ENCODE data around the gene RASAL1.

Gene RASAL1

DNA sequence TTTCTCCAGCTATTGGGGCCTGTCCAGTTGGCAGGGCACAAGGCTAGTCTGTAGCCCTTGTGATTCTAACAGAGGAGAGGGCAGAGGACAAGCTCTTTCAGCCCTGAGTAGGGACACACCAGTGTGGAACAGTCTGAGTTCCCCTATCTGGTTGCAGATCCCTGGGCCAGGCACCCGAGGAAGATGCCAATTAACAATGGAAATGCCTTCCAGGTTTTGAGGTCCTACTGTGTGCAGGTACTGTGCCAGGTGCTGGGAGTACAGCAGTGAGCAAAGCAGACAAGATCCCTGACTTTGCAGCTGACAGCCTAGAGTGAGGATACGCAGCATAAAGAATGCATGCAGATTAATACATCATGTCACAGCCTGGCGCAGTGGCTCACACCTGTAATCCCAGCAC is 62.0 kb downstream of the RASAL1 start:
- no peak for FAIRE-seq
- no peak for DNase-seq (ENCODE audit: insufficient read length)

DNA sequence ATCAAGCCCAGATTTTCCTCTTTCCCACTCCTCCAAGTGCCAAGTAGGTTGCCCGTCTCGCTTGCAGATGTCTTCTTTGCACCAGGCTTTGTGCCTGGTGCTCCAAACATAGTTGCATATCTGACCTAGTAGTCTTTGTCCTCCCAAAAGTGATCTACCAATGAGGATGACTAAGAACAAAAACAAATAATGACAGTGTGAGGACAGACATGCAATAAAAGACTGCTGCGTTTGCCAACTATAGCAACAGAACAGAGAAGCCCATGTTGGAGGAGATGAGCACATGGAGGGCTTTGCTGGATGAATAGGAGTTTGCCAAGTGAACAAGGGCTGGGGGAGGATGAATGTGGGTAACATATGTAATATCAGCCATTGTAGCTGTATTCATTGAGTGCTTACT is 63.4 kb downstream of the RASAL1 start:
- TF ChIP-seq POLR2AphosphoS5 (IDR thresholded peaks at IDR 0.05; ENCODE audit: low read depth, low read length), result no peak
- TF ChIP-seq POLR2A (IDR thresholded peaks at IDR 0.05; ENCODE audit: low read depth, low read length), result no peak
- TF ChIP-seq TAF1 (IDR thresholded peaks at IDR 0.05; ENCODE audit: borderline replicate concordance, low read depth, low read length), result no peak
- DNase-seq (ENCODE audit: insufficient read length), result no peak
- FAIRE-seq, result peak; percentile 78

More for the DNA sequence above, 62.0 kb downstream of the RASAL1 start:
- no peak for TF ChIP-seq POLR2AphosphoS5 (IDR thresholded peaks at IDR 0.05; ENCODE audit: low read depth, low read length)
- TF ChIP-seq POLR2A (IDR thresholded peaks at IDR 0.05; ENCODE audit: low read depth, low read length), result no peak
- no peak for TF ChIP-seq TAF1 (IDR thresholded peaks at IDR 0.05; ENCODE audit: borderline replicate concordance, low read depth, low read length)

DNA sequence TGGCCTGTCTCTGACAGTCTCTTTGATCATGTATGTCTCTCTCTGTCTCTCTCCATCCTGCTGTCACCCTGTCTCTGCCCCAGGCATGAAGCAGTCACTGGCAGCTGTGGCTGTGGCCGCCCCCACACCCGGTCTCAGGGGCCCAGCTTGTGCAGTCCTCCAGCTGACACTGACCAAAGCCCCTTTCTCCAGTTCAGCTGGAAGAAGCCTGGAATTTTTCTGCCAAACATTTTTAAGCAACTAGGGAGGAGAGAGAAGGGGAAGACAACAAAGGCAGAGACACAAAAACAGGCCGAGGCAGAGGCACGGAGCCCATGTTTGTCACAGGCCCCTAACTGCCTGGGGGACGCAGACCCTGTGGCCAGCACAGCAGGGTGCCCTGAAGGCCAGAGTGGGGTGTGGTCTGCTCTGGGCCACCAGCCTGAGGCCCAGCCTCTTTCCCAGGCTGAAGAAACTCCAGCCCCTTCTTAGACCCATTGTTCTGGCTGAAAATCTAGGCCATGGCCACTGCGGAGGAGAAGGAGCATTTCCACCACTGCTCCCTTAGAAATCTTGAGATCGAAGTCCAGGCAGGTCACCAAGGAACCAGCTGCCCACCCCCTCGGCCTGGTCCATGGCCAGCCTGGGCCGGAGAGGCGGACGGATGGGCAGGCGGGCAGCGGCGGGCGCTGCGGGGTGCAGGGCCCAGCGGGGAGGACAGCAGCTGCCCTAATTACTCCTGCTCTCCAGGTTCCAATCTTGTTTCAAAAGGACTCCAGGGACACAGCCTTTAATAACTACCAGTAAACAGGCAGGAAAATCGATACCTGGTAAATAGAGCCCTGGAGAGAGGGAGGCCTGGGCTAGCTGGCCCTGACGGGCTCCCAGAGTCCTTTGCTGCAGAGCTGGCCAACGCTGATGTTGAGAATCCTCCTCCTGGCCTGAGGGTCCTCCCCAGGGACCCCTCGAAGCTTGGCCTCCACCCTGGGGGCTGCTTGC is 64.1 kb downstream of the RASAL1 start:
- FAIRE-seq (no peak), DNase-seq (ENCODE audit: insufficient read length) (no peak)
- TF ChIP-seq POLR2A (IDR thresholded peaks at IDR 0.05; ENCODE audit: low read depth, low read length), result no peak

DNA sequence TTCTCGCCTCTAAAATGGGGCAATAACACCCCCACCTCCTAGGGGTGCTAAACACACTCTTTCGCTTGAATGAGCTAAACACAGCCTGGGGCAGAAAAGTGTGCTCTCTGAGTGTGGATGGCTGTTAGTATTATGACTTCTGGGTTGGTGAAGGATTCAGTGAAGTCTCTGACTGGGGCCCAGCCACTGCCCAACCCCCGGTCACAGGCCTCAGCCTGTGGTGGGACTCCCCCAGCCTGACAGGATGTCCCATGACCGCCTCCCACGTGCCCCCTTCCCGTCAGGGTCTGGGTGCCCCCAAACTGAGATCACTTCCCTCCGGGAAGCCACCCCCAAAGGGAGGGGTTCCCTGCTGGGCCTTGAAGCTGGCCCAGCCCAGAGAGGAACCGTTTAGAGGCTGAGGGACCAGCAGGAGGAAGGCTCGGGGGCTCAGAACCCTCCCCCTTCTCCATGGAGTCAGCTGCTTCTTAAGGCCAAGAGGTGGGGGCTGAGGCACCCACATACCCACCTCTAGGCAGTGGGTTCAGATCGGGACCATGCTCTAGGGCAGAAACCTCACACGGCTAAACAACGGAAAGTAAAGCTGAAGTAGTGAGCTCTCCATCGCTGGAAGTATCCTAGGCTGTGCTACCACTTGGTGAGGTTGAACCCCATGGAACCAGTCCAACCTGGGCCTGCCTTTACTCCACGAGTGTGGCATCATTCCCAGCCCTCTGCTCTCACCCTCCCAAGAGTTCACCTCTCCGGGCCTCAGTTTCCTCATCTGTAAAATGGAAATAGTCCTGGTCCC is 65.2 kb downstream of the RASAL1 start:
- FAIRE-seq (peak; percentile 24), DNase-seq (ENCODE audit: insufficient read length) (peak; percentile 70)
- TF ChIP-seq POLR2AphosphoS5 (IDR thresholded peaks at IDR 0.05; ENCODE audit: low read depth, low read length) (no peak), TAF1 (IDR thresholded peaks at IDR 0.05; ENCODE audit: borderline replicate concordance, low read depth, low read length) (no peak), POLR2A (IDR thresholded peaks at IDR 0.05; ENCODE audit: low read depth, low read length) (no peak)

DNA sequence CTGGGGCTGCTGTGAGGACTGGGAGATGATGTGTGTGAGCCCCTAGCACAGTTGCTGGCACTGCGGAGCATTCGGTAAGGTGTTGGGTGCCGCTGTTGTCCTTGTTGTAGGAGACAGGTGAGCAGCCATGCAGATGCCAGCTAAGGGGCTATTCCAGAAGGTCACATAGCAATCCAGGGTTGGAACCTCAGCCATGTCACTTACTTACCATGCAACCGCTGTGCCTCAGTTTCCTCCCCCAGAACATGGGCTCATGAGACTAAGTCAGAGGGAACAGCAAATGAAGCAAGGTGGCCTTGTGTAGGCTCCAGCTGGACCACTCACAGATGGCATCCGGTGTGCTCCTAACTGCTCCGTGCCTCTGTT is 65.8 kb downstream of the RASAL1 start:
- DNase-seq (ENCODE audit: insufficient read length) (no peak), FAIRE-seq (peak; percentile 77)
- TF ChIP-seq TAF1 (IDR thresholded peaks at IDR 0.05; ENCODE audit: borderline replicate concordance, low read depth, low read length), result no peak
- no peak for TF ChIP-seq POLR2A (IDR thresholded peaks at IDR 0.05; ENCODE audit: low read depth, low read length)
- TF ChIP-seq POLR2AphosphoS5 (IDR thresholded peaks at IDR 0.05; ENCODE audit: low read depth, low read length), result no peak

DNA sequence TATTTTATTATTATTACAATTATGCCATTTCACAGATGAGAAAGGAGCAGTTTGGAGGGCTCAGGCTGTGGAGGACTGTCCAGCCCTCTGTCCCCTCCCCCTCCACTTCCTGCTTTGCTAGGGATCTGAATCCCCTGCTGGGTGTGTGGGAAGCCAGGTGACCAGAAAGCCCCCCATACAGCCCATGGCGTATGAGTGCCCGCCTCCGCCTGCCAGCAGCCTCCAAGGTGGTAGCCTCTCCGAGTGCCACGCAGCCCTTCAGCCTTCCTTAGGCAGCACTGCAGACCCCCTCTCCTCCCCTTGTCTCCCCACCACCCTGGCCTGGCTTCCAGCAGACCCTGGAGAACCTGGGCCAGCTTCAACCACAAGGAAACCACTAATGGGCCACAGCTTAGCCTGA is 66.4 kb downstream of the RASAL1 start:
- FAIRE-seq (no peak), DNase-seq (ENCODE audit: insufficient read length) (no peak)
- no peak for TF ChIP-seq TAF1 (IDR thresholded peaks at IDR 0.05; ENCODE audit: borderline replicate concordance, low read depth, low read length)

DNA sequence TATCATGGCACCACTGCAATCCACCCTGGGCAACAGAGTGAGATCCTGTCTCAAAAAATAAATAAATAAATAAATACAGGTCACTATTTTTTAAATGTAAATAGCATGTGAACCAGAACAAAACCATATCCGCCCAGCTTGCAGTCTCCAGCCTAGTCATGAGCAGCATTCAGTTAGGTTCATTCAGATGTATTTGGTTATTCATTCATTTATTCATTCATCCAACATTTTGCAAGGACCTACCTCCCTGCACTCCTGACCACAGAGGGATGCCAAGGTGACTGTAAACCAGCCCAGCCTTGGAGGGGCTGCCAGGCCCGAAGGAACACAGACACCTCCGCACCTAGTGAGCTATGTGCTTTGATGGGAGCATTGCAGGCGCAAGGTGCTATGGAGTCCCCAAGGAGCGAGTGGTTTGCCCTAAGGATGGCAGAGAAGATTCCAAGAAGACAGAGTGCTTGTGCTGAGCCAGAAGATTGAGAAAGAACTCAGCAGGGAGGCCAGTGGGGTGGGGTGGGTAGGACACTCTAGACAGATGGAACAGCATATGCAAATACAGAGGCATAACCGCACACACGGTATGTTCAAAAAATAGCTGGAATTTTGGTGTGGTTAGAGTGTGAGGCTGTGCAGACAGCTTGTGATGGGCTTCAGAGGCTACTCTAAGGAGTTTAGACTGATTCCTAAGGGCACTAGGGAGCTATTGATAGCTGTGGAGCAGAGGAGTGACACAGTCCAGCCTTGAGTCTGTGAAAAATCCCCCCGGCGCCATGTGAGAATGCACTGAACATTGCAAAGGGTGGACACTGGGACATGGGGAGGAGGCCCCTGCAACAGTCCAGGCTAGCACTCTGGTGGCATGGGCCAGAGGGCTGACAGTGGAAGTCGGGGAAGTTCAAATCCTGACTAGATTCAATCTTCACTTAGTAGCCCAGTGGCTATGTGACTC is 67.3 kb downstream of the RASAL1 start:
- FAIRE-seq, result no peak
- TF ChIP-seq POLR2A (IDR thresholded peaks at IDR 0.05; ENCODE audit: low read depth, low read length) (no peak), POLR2AphosphoS5 (IDR thresholded peaks at IDR 0.05; ENCODE audit: low read depth, low read length) (no peak), TAF1 (IDR thresholded peaks at IDR 0.05; ENCODE audit: borderline replicate concordance, low read depth, low read length) (no peak)

DNA sequence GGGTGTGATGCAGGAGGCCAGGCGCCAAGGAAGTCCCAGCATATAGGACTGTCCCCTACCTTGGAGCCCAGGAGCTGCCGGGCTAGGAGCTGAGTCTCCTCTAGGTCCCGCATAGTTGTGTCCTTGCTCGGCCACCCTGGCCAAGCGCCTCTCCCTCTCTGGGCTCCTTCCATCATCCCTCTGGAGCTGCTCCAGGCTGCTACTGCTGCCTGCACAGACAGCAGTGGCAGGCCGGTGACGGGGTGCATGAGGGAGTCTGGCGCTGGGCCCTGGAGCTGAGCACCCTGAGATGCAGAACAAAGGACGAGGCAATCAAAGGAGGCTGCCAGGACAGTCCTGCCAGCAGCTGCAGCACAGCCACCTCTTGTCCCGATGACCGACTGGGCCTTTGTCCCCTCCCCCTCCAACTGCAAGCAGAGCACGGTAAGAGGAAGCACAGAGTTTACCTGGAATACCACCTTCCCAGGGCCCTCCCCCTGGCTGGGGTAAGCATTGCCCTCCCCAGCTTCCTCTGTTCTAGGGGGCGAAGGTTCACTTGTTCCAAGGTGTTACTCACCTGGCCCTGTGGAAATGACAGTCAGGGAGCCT is 68.7 kb downstream of the RASAL1 start:
- no peak for FAIRE-seq
- DNase-seq (ENCODE audit: insufficient read length), result no peak
- TF ChIP-seq POLR2AphosphoS5 (IDR thresholded peaks at IDR 0.05; ENCODE audit: low read depth, low read length), result no peak
- TF ChIP-seq POLR2A (IDR thresholded peaks at IDR 0.05; ENCODE audit: low read depth, low read length), result no peak
- no peak for TF ChIP-seq TAF1 (IDR thresholded peaks at IDR 0.05; ENCODE audit: borderline replicate concordance, low read depth, low read length)

More for the DNA sequence above, 67.3 kb downstream of the RASAL1 start:
- DNase-seq (ENCODE audit: insufficient read length), result no peak

DNA sequence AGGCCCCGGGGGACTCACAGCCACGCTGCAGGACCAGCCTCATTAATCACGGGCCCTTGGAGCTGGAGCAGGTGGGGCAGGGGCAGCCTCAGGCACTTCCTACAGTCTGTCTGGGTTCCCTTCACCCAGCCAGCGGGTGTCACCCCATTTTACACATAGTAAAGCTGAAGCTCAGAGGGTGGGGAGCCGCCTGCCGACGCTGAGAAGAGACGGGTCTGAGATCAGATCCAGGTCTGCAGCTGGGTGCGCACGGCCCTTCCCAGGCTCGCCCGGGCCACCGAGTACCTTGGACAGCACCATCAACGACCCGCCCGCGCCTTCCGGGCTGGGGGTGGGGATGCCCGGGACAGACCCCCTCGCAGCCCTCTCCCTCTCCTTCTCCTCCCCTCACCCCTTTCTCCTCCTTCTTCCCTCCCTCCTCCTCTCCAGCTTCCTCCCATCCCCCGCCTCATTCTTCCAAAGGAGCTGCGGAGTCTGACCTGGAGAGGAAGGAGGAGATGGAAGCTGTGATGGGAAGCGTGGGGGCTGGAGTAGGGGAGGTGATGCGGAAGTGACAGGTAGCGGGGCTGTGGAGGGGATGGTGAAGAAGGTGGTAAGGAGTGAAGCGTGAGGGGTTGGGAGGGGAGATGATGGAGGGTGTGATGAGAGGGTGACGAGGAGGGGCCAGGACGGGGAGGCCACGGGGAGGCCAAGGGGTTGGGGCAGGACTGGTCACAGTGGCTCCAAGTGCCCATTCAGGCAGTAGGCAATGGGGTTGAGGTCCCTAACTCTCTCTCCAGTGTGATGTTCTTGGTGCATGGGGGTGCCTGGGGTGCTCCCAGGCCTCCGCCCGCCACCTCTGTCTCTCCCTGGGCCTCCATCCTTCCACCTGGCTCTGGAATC is 70.2 kb downstream of the RASAL1 start:
- FAIRE-seq, result no peak
- no peak for TF ChIP-seq TAF1 (IDR thresholded peaks at IDR 0.05; ENCODE audit: borderline replicate concordance, low read depth, low read length)
- no peak for TF ChIP-seq POLR2AphosphoS5 (IDR thresholded peaks at IDR 0.05; ENCODE audit: low read depth, low read length)
- TF ChIP-seq POLR2A (IDR thresholded peaks at IDR 0.05; ENCODE audit: low read depth, low read length), result no peak
- DNase-seq (ENCODE audit: insufficient read length), result no peak
